ENCODE data around the gene ACOT7. TPM values are rescaled to one million over a fixed set of nuclear protein-coding genes. Genes with fewer than 3 reads are reported as not detected.

The ACOT7 gene, protein sequence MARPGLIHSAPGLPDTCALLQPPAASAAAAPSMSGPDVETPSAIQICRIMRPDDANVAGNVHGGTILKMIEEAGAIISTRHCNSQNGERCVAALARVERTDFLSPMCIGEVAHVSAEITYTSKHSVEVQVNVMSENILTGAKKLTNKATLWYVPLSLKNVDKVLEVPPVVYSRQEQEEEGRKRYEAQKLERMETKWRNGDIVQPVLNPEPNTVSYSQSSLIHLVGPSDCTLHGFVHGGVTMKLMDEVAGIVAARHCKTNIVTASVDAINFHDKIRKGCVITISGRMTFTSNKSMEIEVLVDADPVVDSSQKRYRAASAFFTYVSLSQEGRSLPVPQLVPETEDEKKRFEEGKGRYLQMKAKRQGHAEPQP
- total RNA-seq, result 10 to 100 TPM; 18.6 to 29.4 (median 23.2) TPM

DNA sequence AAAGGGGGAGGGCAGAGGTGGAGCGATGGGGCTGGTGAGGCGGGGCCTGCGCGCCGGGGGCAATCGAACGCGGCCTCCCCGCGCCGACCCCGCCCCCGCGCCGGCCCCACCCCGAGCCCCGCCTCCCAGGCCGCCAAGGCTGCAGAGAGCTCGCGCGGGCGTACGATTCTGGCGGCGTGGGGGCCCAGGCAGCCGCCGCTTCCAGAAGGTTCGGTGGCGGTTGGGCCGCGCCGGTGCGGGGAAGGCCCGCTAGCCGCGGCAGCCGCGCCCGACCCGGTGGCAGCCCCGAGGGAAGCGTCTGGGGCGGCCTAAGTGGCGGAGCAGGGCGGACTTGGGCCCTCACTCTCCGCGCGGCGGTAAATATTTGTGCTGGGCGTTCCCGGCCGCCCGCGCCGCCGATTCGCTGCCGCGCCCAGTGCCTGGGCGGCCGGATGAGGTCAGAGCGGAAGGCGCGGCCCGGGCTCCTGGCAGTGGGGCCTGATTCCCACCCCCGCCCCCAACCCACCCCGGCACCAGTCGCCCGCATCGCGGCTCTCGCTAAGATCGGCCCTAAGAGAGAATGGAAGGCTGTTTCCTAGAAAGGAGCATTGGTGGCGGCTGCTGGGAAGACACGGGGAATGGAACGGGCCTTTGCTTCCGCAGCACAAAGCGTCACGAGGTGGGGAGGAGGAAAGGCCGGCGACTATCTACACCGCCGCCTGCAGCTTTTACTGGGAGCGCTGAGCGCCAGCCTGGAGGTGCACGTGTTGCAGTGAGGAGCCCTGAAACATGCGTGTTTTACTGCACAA lies at the start of gene ACOT7:
Gene ACOT7, minus strand, starts transcription at position 368 of the 788 bp plus-strand sequence. CDS start 368 bp downstream, outside the sequence.
- TF ChIP-seq EP300 (IDR thresholded peaks at IDR 0.05), result peak in 1 of 2 donors; percentile 72
- TF ChIP-seq POLR2A (IDR thresholded peaks at IDR 0.05), result peak; percentile 58 to 77
- TF ChIP-seq, protein P1, sequence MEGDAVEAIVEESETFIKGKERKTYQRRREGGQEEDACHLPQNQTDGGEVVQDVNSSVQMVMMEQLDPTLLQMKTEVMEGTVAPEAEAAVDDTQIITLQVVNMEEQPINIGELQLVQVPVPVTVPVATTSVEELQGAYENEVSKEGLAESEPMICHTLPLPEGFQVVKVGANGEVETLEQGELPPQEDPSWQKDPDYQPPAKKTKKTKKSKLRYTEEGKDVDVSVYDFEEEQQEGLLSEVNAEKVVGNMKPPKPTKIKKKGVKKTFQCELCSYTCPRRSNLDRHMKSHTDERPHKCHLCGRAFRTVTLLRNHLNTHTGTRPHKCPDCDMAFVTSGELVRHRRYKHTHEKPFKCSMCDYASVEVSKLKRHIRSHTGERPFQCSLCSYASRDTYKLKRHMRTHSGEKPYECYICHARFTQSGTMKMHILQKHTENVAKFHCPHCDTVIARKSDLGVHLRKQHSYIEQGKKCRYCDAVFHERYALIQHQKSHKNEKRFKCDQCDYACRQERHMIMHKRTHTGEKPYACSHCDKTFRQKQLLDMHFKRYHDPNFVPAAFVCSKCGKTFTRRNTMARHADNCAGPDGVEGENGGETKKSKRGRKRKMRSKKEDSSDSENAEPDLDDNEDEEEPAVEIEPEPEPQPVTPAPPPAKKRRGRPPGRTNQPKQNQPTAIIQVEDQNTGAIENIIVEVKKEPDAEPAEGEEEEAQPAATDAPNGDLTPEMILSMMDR (IDR thresholded peaks at IDR 0.05), result peak in 3 of 5 experiments; percentile 22 to 37 (median 33)
- Histone ChIP-seq H3K27me3 (no peaks in the 10 kb centered on the region), H3K4me3 (peak within 1 kb of the TSS; percentile 42 to 79 (median 64)), H3K4me1 (peaks cover 0 to 17% (median 10%) of the 10 kb centered on the region in 4 donors), H3K27ac (peak within 1 kb of the TSS; percentile 94 to 99 (median 96)), H3K9me3 (no peaks in the 10 kb centered on the region), H3K36me3 (no peaks in the 10 kb centered on the region)
- 0 to 1% methylated on average over 8 to 38 of the region's 87 CpGs for WGBS, 2 donors
- peak; percentile 76 to 80 for DNase-seq (ENCODE audit: low spot score in 2 of 2)

DNA sequence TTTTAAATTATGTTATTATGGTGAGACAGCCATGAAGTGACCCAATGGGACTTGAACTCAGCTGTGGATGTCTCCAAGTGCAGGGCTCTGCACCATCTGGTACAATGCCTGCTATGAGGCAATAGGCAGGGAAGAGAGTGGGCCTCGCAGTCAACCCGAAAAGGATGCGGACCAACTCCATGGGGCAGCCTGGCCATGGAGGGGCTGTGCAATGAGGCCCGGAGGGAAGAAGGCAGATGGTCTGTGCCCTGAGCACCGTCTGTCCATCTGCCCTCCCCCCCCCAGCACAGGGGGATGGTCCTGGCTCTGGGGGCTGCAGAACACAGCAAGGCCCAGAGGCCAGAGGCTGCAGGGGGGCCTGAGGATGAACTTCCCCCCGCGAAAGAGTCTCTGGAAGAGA lies 48.0 kb upstream of the ACOT7 start:
- H3K4me3 ChIP-seq, result no peak overlapping the region
- peaks cover 0 to 25% (median 3%) of the 10 kb centered on the region in 4 donors for H3K4me1 ChIP-seq
- 78 to 84% methylated on average over 6 to 7 of the region's 7 CpGs for WGBS, 2 donors
- no peak for DNase-seq (ENCODE audit: low spot score in 2 of 2)
- H3K27ac ChIP-seq, result no peak overlapping the region
- peaks cover 0 to 51% of the 10 kb centered on the region in 2 donors for H3K27me3 ChIP-seq
- TF ChIP-seq POLR2A (IDR thresholded peaks at IDR 0.05), result no peak
- H3K9me3 ChIP-seq, result no peaks in the 10 kb centered on the region
- no peaks in the 10 kb centered on the region for H3K36me3 ChIP-seq

DNA sequence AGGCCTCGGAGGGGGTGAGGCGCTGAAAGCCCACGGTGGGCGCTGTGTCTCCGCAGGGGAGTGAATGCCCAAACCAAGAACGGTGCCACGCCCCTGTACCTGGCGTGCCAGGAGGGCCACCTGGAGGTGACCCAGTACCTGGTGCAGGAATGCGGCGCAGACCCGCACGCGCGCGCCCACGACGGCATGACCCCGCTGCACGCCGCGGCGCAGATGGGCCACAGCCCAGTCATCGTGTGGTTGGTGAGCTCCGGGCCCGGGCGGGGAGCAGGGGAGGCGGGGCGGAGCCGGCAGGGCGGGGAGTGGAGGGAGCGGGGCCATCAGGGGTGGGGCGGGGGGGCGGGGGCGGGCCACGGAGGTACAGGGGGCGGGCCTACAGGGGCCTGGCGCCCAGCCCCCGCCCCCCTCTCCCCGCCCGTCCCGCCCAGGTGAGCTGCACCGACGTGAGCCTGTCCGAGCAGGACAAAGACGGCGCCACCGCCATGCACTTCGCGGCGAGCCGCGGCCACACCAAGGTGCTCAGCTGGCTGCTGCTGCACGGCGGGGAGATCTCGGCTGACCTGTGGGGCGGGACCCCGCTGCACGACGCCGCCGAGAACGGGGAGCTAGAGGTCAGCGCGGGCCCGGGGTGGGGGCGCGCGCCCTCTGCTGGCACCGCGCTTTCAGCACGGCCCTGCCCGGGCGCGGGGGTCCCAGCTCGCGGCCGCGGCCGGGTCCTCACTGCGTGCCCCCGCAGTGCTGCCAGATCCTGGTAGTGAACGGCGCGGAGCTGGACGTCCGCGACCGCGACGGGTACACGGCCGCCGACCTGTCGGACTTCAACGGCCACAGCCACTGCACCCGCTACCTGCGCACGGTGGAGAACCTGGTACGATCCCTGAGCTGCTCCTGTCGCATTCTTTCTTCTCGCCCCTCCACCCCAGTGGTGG lies 46.9 kb upstream of the ACOT7 start:
- Histone ChIP-seq H3K4me1 (peaks cover 0 to 24% (median 3%) of the 10 kb centered on the region in 4 donors), H3K36me3 (no peaks in the 10 kb centered on the region), H3K4me3 (peak overlapping the region in 2 of 4 donors; percentile 27 to 38), H3K27ac (no peak overlapping the region), H3K27me3 (peaks cover 0 to 46% of the 10 kb centered on the region in 2 donors), H3K9me3 (no peaks in the 10 kb centered on the region)
- DNase-seq (ENCODE audit: low spot score in 2 of 2), result no peak
- 14 to 18% methylated on average over 34 to 43 of the region's 101 CpGs for WGBS, 2 donors
- no peak for TF ChIP-seq EP300 (IDR thresholded peaks at IDR 0.05)
- TF ChIP-seq POLR2A (IDR thresholded peaks at IDR 0.05), result no peak
- TF ChIP-seq, protein P1 (IDR thresholded peaks at IDR 0.05), result peak in 4 of 5 experiments; percentile 12 to 42 (median 26)

DNA sequence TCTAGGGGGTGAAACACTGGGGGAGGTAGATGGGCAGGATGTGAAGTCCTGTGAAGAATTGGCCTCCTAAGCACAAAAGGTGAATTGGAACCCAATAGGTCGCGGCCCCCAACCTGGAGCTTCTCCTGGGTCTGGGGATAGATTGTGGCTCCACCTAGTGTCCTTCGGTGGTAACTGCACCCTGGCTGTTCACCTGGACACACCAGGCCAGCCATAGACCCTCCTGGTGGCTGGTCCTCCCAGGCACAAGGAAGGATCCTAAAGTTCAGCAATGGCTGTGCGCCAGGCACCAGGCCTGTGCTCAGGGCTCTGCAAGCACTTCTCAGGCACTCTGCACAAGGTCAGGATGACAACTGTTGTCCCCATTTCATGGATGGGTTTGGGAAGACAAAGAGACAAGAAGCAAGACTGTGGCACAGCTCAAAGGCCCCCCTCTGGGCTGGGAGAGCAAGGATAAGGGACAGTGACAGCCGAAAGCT lies 44.5 kb upstream of the ACOT7 start:
- Histone ChIP-seq H3K27ac (peak overlapping the region in 1 of 4 donors; percentile 72), H3K9me3 (no peaks in the 10 kb centered on the region), H3K4me3 (no peak overlapping the region), H3K36me3 (no peaks in the 10 kb centered on the region), H3K4me1 (peaks cover 0 to 24% (median 3%) of the 10 kb centered on the region in 4 donors), H3K27me3 (peaks cover 0 to 41% of the 10 kb centered on the region in 2 donors)
- 20 to 30% methylated on average over 5 of the region's 5 CpGs for WGBS, 2 donors
- DNase-seq (ENCODE audit: low spot score in 2 of 2), result peak; percentile 42 to 70
- no peak for TF ChIP-seq POLR2A (IDR thresholded peaks at IDR 0.05)
- TF ChIP-seq, protein P1 (IDR thresholded peaks at IDR 0.05), result peak; percentile 82 to 98 (median 95)
- TF ChIP-seq EP300 (IDR thresholded peaks at IDR 0.05), result no peak
